HepG2 (cell line): ENCODE measurements around the gene AP3B1. TPM values are rescaled to one million over a fixed set of nuclear protein-coding genes. Genes with fewer than 3 reads are reported as not detected.

ENCODE experiments used
- AHR ChIP-seq: IDR thresholded peaks from 2 replicates; pipeline ENCODE4 v1.6.1; 2018; ENCODE audit warnings: missing genetic modification reagents, missing compliant biosample characterization
- CERS6 ChIP-seq: sonication (generic); formaldehyde crosslinking; IDR thresholded peaks from 2 replicates; pipeline ENCODE4 v1.5.0; 2020; ENCODE audit warnings: missing genetic modification reagents
- CSRNP1 ChIP-seq: sonication (generic); formaldehyde crosslinking; IDR thresholded peaks from 2 replicates; pipeline ENCODE4 v1.8.1; 2023; ENCODE audit warnings: mild to moderate bottlenecking, missing genetic modification reagents
- FOSL2 ChIP-seq: sonication (generic); formaldehyde crosslinking; IDR thresholded peaks from 2 replicates; pipeline ENCODE4 v1.4.0; 2020; ENCODE audit warnings: missing genetic modification reagents
- MIER3 ChIP-seq: IDR thresholded peaks from 2 replicates; pipeline ENCODE4 v1.6.1; 2016; ENCODE audit warnings: missing compliant biosample characterization, borderline replicate concordance
- PBX3 ChIP-seq: sonication (generic); formaldehyde crosslinking; IDR thresholded peaks from 2 replicates; pipeline ENCODE4 v1.8.1; 2023; ENCODE audit warnings: missing genetic modification reagents, inconsistent platforms, borderline replicate concordance
- PLRG1 ChIP-seq: fragments of 450-650 bp; conservative IDR thresholded peaks from 2 replicates; pipeline ENCODE4 v1.6.1; 2016
- SALL1 ChIP-seq: sonication (generic); formaldehyde crosslinking; IDR thresholded peaks from 2 replicates; pipeline ENCODE4 v1.8.0; 2022; ENCODE audit warnings: mild to moderate bottlenecking, missing genetic modification reagents
- SNRNP70 ChIP-seq: fragments of 200-400 bp; formaldehyde crosslinking; IDR thresholded peaks from 2 replicates; pipeline ENCODE4 v1.6.1; 2017; ENCODE audit warnings: mild to moderate bottlenecking, low read depth, low read length, moderate library complexity
- SYNCRIP ChIP-seq: fragments of 200-400 bp; formaldehyde crosslinking; IDR thresholded peaks from 2 replicates; pipeline ENCODE4 v1.6.1; 2018; ENCODE audit warnings: mild to moderate bottlenecking, low read depth, low read length; ENCODE audit not compliant: insufficient read depth
- TBX2 ChIP-seq: sonication (generic); formaldehyde crosslinking; IDR thresholded peaks from 2 replicates; pipeline ENCODE4 v1.5.0; 2020; ENCODE audit warnings: missing genetic modification reagents, mild to moderate bottlenecking, borderline replicate concordance
- TCF7L2 ChIP-seq: IDR thresholded peaks from 2 replicates; pipeline ENCODE4 v1.6.1; 2011; ENCODE audit warnings: mild to moderate bottlenecking, low read depth, low read length, moderate library complexity
- YEATS2 ChIP-seq: sonication (generic); formaldehyde crosslinking; IDR thresholded peaks from 2 replicates; pipeline ENCODE4 v1.4.0; 2020; ENCODE audit warnings: missing genetic modification reagents, borderline replicate concordance
- YY1 ChIP-seq: IDR thresholded peaks from 2 replicates; pipeline ENCODE4 v1.6.1; 2011; ENCODE audit warnings: low read length, low read depth, moderate library complexity, mild to moderate bottlenecking; ENCODE audit not compliant: insufficient read depth, insufficient replicate concordance
- ZKSCAN5 ChIP-seq: sonication (generic); formaldehyde crosslinking; IDR thresholded peaks from 2 replicates; pipeline ENCODE4 v1.5.1; 2020; ENCODE audit warnings: mild to moderate bottlenecking, missing genetic modification reagents
- ZNF10 ChIP-seq: sonication (generic); formaldehyde crosslinking; IDR thresholded peaks from 2 replicates; pipeline ENCODE4 v1.4.0; 2020; ENCODE audit warnings: mild to moderate bottlenecking, low read depth, missing genetic modification reagents, borderline replicate concordance
- ZNF20 ChIP-seq: sonication (generic); formaldehyde crosslinking; IDR thresholded peaks from 2 replicates; pipeline ENCODE4 v1.4.0; 2020; ENCODE audit warnings: mild to moderate bottlenecking, moderate library complexity, missing genetic modification reagents
- ZNF766 ChIP-seq: sonication (generic); formaldehyde crosslinking; IDR thresholded peaks from 2 replicates; pipeline ENCODE4 v1.5.0; 2020; ENCODE audit warnings: missing genetic modification reagents, borderline replicate concordance
- polyA plus RNA-seq, 8 experiments: library from polyadenylated mRNA; depleted of rRNA in 3 of 8; stranded (reverse) in 7 of 8; unstranded in 1 of 8; fragments of >200 nt; fragmentation: Illumina TruSeq in 4 of 8; extraction: Trizol in 4 of 8; gene quantifications; 2 replicates each; pipeline versions ENCODE4 v1.2.1 to v1.2.3, GENCODE V29; 2011 to 2016; ENCODE audit warnings: low read depth in 4 of 8, missing spikeins in 1 of 8, mixed read lengths in 1 of 8; ENCODE audit not compliant: insufficient read depth in 1 of 8
- total RNA-seq, 5 experiments: library from RNA; depleted of rRNA; stranded (reverse); fragments of >200 nt; fragmentation: Illumina TruSeq; extraction: Trizol; gene quantifications; 2 replicates each; pipeline ENCODE4 v1.2.3, GENCODE V29; 2016; ENCODE audit warnings: low read depth in 1 of 5
- TF ChIP-seq, protein P1 (sequence below): sonication (generic); formaldehyde crosslinking; IDR thresholded peaks from 2 replicates; pipeline ENCODE4; 2020; ENCODE audit warnings: missing genetic modification reagents, mild to moderate bottlenecking, borderline replicate concordance
- TF ChIP-seq, protein P2 (sequence below): sonication (generic); formaldehyde crosslinking; conservative IDR thresholded peaks from 2 replicates; pipeline ENCODE4 v1.8.1; 2023; ENCODE audit warnings: missing genetic modification reagents

Gene AP3B1
- total and polyA plus RNA-seq, 2 of the 13 experiments (the other 11 are each of a cell fraction or from before 2014, with no cell fraction given): 37.7 to 51.2 TPM

GRCh38 chr5:78295035-78295961 lies 800 bp upstream of the AP3B1 start (continued):
- TF ChIP-seq ZNF10 (CRISPR knock-in tag): no peak
- no peak for TF ChIP-seq SYNCRIP
- TF ChIP-seq, protein P1, sequence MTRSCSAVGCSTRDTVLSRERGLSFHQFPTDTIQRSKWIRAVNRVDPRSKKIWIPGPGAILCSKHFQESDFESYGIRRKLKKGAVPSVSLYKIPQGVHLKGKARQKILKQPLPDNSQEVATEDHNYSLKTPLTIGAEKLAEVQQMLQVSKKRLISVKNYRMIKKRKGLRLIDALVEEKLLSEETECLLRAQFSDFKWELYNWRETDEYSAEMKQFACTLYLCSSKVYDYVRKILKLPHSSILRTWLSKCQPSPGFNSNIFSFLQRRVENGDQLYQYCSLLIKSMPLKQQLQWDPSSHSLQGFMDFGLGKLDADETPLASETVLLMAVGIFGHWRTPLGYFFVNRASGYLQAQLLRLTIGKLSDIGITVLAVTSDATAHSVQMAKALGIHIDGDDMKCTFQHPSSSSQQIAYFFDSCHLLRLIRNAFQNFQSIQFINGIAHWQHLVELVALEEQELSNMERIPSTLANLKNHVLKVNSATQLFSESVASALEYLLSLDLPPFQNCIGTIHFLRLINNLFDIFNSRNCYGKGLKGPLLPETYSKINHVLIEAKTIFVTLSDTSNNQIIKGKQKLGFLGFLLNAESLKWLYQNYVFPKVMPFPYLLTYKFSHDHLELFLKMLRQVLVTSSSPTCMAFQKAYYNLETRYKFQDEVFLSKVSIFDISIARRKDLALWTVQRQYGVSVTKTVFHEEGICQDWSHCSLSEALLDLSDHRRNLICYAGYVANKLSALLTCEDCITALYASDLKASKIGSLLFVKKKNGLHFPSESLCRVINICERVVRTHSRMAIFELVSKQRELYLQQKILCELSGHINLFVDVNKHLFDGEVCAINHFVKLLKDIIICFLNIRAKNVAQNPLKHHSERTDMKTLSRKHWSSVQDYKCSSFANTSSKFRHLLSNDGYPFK (CRISPR knock-in tag): 0 out of 2 replicates have a peak, but pooled peaks have one; percentile 0
- no peak for TF ChIP-seq TBX2
- TF ChIP-seq ZKSCAN5 (CRISPR knock-in tag): no peak
- TF ChIP-seq FOSL2: no peak
- no peak; the same call in 1 of the 2 replicates for TF ChIP-seq SALL1
- 0 out of 2 replicates have a peak, but pooled peaks have one; percentile 2 for TF ChIP-seq ZNF20
- TF ChIP-seq, protein P2, sequence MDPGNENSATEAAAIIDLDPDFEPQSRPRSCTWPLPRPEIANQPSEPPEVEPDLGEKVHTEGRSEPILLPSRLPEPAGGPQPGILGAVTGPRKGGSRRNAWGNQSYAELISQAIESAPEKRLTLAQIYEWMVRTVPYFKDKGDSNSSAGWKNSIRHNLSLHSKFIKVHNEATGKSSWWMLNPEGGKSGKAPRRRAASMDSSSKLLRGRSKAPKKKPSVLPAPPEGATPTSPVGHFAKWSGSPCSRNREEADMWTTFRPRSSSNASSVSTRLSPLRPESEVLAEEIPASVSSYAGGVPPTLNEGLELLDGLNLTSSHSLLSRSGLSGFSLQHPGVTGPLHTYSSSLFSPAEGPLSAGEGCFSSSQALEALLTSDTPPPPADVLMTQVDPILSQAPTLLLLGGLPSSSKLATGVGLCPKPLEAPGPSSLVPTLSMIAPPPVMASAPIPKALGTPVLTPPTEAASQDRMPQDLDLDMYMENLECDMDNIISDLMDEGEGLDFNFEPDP (CRISPR knock-in tag): no peak
- 0 out of 2 replicates have a peak, but pooled peaks have one; percentile 27 for TF ChIP-seq ZNF766 (CRISPR knock-in tag)
- TF ChIP-seq YY1: no peak
- no peak for TF ChIP-seq PLRG1
- TF ChIP-seq PBX3: no peak
- no peak for TF ChIP-seq CERS6 (CRISPR knock-in tag)
- no peak for TF ChIP-seq SNRNP70
- TF ChIP-seq YEATS2: no peak; the same call in 1 of the 2 replicates
- TF ChIP-seq CSRNP1 (CRISPR knock-in tag): no peak
- no peak for TF ChIP-seq AHR
- TF ChIP-seq TCF7L2: no peak
- TF ChIP-seq MIER3 (CRISPR knock-in tag): no peak; the same call in 1 of the 2 replicates
